ENCODE results near the gene ZNF627. TPM values are rescaled to one million over a fixed set of nuclear protein-coding genes. Genes with fewer than 3 reads are reported as not detected.

The ZNF627 gene
- total and polyA plus RNA-seq, 2 of the 8 experiments (the other 6 are each of a cell fraction or from before 2014, with no cell fraction given): 7.2 to 13.7 TPM

GRCh38 chr19:11549386-11549953 is 47.8 kb upstream of the ZNF627 start (continued):
- no peak for TF ChIP-seq PHF8 (conservative IDR thresholded peaks at IDR 0.05; ENCODE audit: low read depth, low read length)
- TF ChIP-seq CBX8 (IDR thresholded peaks at IDR 0.05; ENCODE audit: borderline replicate concordance, low read depth, low read length): no peak
- no peak for TF ChIP-seq SP2 (IDR thresholded peaks at IDR 0.05; ENCODE audit: low read length)
- no peak for TF ChIP-seq POU5F1 (IDR thresholded peaks at IDR 0.05; ENCODE audit: low read depth, low read length)
- no peak for TF ChIP-seq BACH1 (IDR thresholded peaks at IDR 0.05; ENCODE audit: low read length)
